ENCODE results near the gene NKTR. TPM values are rescaled to one million over a fixed set of nuclear protein-coding genes. Genes with fewer than 3 reads are reported as not detected.
"Not testable (repeated sequence)": the region's sequence is repeated elsewhere in the genome, so short reads cannot be mapped to it uniquely, and the experiment has no call there.

Gene NKTR
- 100 to 1,000 TPM in 1 of 2 experiments, 10 to 100 TPM in 1; 96.4 to 106 TPM for total RNA-seq

- POLR2A ChIA-PET, result interaction anchor here (0.6 to 1.3 kb wide), 6 partner anchors 10 to 638 kb away, joined by 3 to 13 read pairs (median 4); partner anchors contain the start of genes SEC22C and SS18L2
- Mint-ChIP-seq H3K9me3 (peaks cover 5% of the 10 kb centered on the region), H3K27ac (peak within 1 kb of the TSS; percentile 98), H3K36me3 (ENCODE audit: low read depth) (peaks cover 46% of the 10 kb centered on the region), H3K4me1 (peaks cover 31% of the 10 kb centered on the region), H3K4me3 (peak within 1 kb of the TSS; percentile 91), H3K27me3 (no peaks in the 10 kb centered on the region)
- DNase-seq, result peak; percentile 100
- CTCF ChIA-PET, result interaction anchor here (0.6 to 3.8 kb wide), 8 partner anchors 9 to 117 kb away, joined by 3 to 14 read pairs (median 4); partner anchors contain the start of genes SEC22C and SS18L2
Measured at GRCh38 chr3:42600111-42600957, at the start of gene NKTR. NKTR (plus strand) TSS chr3:42600686; CDS start chr3:42601007, 321 bp downstream.

- Mint-ChIP-seq H3K27ac (peak overlapping the region; percentile 28), H3K4me3 (no peak overlapping the region), H3K27me3 (no peaks in the 10 kb centered on the region), H3K9me3 (no peaks in the 10 kb centered on the region), H3K36me3 (ENCODE audit: low read depth) (peaks cover 48% of the 10 kb centered on the region), H3K4me1 (peaks cover 36% of the 10 kb centered on the region)
- DNase-seq, result no peak
- POLR2A ChIA-PET, result no interaction called here
- CTCF ChIA-PET, result no interaction called here
Measured at GRCh38 chr3:42552830-42553229, 47.7 kb upstream of the NKTR start.

DNA sequence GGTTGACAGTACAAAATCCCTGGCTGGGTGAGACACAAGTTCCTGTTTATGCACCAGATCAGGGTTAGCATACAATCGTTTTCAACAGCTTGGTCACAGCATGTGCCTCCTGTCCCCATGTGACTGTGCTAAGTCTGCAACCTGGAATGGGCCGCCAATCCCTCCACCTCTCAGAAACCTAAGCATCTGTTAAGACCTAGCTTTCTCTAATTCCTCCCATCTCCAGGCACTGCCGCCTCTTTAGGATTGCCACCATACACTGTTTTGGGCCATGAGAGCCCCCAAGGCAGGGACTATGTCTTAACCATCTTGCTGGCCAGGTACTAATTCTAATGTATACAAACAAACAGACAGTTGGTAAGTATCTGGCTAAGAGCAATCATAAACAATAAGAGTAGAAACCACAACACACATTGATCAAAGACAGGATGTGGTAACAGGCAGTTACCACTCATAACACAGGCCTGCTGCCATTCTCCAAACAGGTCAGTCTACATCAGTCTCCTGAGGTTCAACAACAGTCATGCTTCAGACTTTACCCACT is 44.3 kb upstream of the NKTR start:
- H3K9me3 Mint-ChIP-seq, result no peaks in the 10 kb centered on the region
- ChIA-PET POLR2A (no interaction called here), CTCF (interaction anchor here (0.6 kb wide), 1 partner anchor 11 kb away, joined by 3 read pairs; no protein-coding TSS in a partner anchor)
- H3K36me3 Mint-ChIP-seq (ENCODE audit: low read depth), result peaks cover 59% of the 10 kb centered on the region
- H3K4me3 Mint-ChIP-seq, result peak overlapping the region; percentile 47
- peak overlapping the region; percentile 96 for H3K27ac Mint-ChIP-seq
- H3K4me1 Mint-ChIP-seq, result peaks cover 36% of the 10 kb centered on the region
- DNase-seq, result peak; percentile 75
- no peaks in the 10 kb centered on the region for H3K27me3 Mint-ChIP-seq

DNA sequence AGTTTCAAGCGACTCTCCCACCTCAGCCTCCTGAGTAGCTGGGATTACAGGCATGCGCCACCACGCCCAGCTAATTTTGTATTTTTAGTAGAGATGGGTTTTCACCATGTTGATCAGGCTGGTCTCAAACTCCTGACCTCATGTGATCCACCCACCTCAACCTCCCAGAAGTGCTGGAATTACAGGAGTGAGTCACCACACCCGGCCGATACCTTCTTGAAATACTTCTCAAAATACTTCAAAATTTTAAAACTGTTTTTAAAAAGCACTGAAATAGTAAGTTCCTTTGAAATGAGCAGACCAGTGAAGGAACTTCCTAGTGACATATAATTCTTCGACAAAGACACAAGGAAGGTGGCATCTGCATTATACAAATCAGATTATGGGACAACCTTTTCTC is 43.7 kb upstream of the NKTR start:
- DNase-seq, POLR2A ChIA-PET, H3K9me3 Mint-ChIP-seq, H3K27me3 Mint-ChIP-seq: not testable (repeated sequence)
- CTCF ChIA-PET, result interaction anchor here (0.6 kb wide), 1 partner anchor 10 kb away, joined by 3 read pairs; no protein-coding TSS in a partner anchor
- H3K27ac Mint-ChIP-seq, result peak overlapping the region; percentile 96
- H3K4me1 Mint-ChIP-seq, result peaks cover 36% of the 10 kb centered on the region
- peak overlapping the region; percentile 47 for H3K4me3 Mint-ChIP-seq
- H3K36me3 Mint-ChIP-seq (ENCODE audit: low read depth), result peaks cover 62% of the 10 kb centered on the region

DNA sequence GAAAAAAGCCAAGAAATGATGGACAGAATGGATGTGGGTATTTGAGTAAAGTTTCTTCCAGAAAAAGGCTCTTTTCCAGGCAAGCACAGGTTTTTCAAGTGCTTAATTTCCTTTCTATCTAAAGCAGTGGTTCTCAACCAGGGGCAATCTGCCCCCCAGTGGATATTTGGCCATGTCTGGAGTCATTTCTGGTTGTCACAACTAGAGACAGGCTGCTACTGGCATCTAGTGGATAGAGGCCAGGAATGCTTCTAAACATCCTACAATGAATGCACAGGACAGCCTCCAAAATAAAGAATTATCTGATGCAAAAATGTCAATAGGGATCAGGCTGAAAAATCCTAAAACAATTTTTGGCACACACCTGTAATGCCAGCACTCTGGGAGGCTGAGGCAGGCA is 42.6 kb upstream of the NKTR start:
- Mint-ChIP-seq H3K9me3 (no peaks in the 10 kb centered on the region), H3K36me3 (ENCODE audit: low read depth) (peaks cover 62% of the 10 kb centered on the region), H3K4me3 (no peak overlapping the region), H3K4me1 (peaks cover 36% of the 10 kb centered on the region), H3K27ac (peak overlapping the region; percentile 62), H3K27me3 (no peaks in the 10 kb centered on the region)
- CTCF ChIA-PET, result interaction anchor here (0.7 to 0.8 kb wide), 2 partner anchors 10 to 246 kb away, joined by 5 to 6 read pairs; partner anchors contain the start of gene HIGD1A
- peak; percentile 62 for DNase-seq
- POLR2A ChIA-PET, result no interaction called here

DNA sequence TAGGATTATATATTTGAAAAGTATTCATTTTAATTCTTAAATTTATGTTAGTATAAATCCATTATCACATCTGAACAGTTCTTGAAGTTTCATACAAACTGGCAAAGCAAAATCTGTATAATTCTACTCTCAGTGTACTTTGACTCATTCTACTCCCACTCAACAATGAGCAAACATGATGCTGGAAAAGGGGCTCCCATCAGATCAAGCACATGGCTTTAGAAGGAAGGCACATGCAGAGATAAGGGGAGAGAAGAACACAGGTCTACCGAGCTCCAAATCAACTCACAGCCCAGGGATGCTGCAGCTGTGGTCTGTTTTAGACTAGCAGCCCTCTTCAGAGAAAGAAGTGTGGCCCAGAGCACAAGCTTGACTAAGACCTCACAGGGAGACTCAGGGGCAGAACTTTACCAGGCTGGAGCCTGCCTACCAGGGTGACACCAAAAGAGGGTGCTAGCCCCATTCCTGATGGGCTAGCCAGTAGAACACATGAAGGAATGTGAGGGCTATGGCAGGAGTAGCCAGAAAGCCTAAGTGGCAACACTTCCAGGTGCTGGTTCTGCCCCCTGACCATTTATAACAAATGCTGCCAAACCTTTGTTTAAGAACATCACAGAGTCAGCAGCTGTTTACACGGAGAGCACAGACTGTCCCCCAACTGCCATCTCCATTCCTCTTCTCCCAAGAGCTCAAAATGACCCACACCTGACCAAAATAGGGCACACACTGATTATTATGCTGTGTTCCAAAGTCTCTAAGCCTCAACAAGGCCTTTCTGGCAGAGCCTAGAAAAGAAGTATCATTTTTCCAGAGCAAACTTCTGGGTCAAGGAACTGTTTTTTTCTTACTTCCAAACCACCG is 38.2 kb upstream of the NKTR start:
- Mint-ChIP-seq H3K27ac (peak overlapping the region; percentile 63), H3K4me3 (no peak overlapping the region), H3K27me3 (no peaks in the 10 kb centered on the region), H3K9me3 (no peaks in the 10 kb centered on the region), H3K36me3 (ENCODE audit: low read depth) (peaks cover 54% of the 10 kb centered on the region), H3K4me1 (peaks cover 9% of the 10 kb centered on the region)
- POLR2A ChIA-PET, result interaction anchor here (1.4 kb wide), 1 partner anchor 19 kb away, joined by 3 read pairs; the partner anchor contains the start of gene SEC22C
- DNase-seq, result no peak
- CTCF ChIA-PET, result interaction anchor here (0.6 to 1.0 kb wide), 2 partner anchors 10 to 101 kb away, joined by 3 read pairs; no protein-coding TSS in a partner anchor

- H3K36me3 Mint-ChIP-seq (ENCODE audit: low read depth), result peaks cover 62% of the 10 kb centered on the region
- peaks cover 8% of the 10 kb centered on the region for H3K9me3 Mint-ChIP-seq
- DNase-seq, result no peak
- peaks cover 24% of the 10 kb centered on the region for H3K4me1 Mint-ChIP-seq
- H3K27ac Mint-ChIP-seq, result no peak overlapping the region
- ChIA-PET CTCF (no interaction called here), POLR2A (no interaction called here)
- H3K27me3 Mint-ChIP-seq, result no peaks in the 10 kb centered on the region
- H3K4me3 Mint-ChIP-seq, result no peak overlapping the region
Measured at GRCh38 chr3:42569593-42570142, 30.8 kb upstream of the NKTR start.

- CTCF ChIA-PET, result interaction anchor here (0.6 to 0.7 kb wide), 2 partner anchors 10 to 563 kb away, joined by 3 to 7 read pairs; no protein-coding TSS in a partner anchor
- peaks cover 34% of the 10 kb centered on the region for H3K4me1 Mint-ChIP-seq
- no peaks in the 10 kb centered on the region for H3K27me3 Mint-ChIP-seq
- no peak overlapping the region for H3K4me3 Mint-ChIP-seq
- POLR2A ChIA-PET, result no interaction called here
- DNase-seq, result no peak
- H3K36me3 Mint-ChIP-seq (ENCODE audit: low read depth), result peaks cover 69% of the 10 kb centered on the region
- peaks cover 19% of the 10 kb centered on the region for H3K9me3 Mint-ChIP-seq
- H3K27ac Mint-ChIP-seq, result no peak overlapping the region
Measured at GRCh38 chr3:42572278-42572677, 28.2 kb upstream of the NKTR start.

- H3K4me1 Mint-ChIP-seq, result peaks cover 40% of the 10 kb centered on the region
- H3K27me3 Mint-ChIP-seq, result no peaks in the 10 kb centered on the region
- no peak overlapping the region for H3K4me3 Mint-ChIP-seq
- H3K9me3 Mint-ChIP-seq, result peaks cover 19% of the 10 kb centered on the region
- no peak overlapping the region for H3K27ac Mint-ChIP-seq
- CTCF ChIA-PET, result interaction anchor here (0.6 kb wide), 1 partner anchor 189 kb away, joined by 3 read pairs; no protein-coding TSS in a partner anchor
- H3K36me3 Mint-ChIP-seq (ENCODE audit: low read depth), result peaks cover 63% of the 10 kb centered on the region
- POLR2A ChIA-PET, result no interaction called here
- no peak for DNase-seq
Measured at GRCh38 chr3:42575137-42575741, 25.2 kb upstream of the NKTR start.

GRCh38 chr3:42578054-42578453 is 22.4 kb upstream of the NKTR start:
- ChIA-PET POLR2A (no interaction called here), CTCF (interaction anchor here (1.1 kb wide), 1 partner anchor 12 kb away, joined by 4 read pairs; the partner anchor contains the start of gene SS18L2)
- Mint-ChIP-seq H3K9me3 (peaks cover 19% of the 10 kb centered on the region), H3K4me1 (peaks cover 50% of the 10 kb centered on the region), H3K27me3 (no peaks in the 10 kb centered on the region), H3K4me3 (no peak overlapping the region), H3K36me3 (ENCODE audit: low read depth) (peaks cover 55% of the 10 kb centered on the region), H3K27ac (no peak overlapping the region)
- no peak for DNase-seq

DNA sequence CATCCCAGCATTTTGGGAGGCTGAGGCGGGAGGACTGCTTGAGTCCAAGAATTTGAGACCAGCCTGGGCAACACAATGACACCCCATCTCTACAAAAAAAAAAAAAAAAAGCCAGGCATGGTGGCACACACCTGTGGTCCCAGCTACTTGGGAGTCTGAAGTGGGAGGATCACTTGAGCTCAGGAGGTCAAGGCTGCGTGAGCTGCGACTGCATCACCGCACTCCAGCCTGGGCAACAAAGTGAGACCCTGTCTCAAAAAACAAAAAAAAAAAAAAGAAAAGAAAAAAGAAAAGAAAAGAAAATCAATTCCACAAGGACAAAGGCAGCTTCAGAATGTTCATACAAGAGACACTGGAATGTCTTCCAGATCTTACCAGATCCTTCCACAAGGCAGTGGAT is 21.1 kb upstream of the NKTR start:
- POLR2A ChIA-PET, H3K27me3 Mint-ChIP-seq, H3K4me3 Mint-ChIP-seq, H3K27ac Mint-ChIP-seq, DNase-seq: not testable (repeated sequence)
- peaks cover 13% of the 10 kb centered on the region for H3K9me3 Mint-ChIP-seq
- CTCF ChIA-PET, result interaction anchor here (1.1 kb wide), 1 partner anchor 11 kb away, joined by 4 read pairs; the partner anchor contains the start of gene SS18L2
- peaks cover 46% of the 10 kb centered on the region for H3K36me3 Mint-ChIP-seq (ENCODE audit: low read depth)
- peaks cover 58% of the 10 kb centered on the region for H3K4me1 Mint-ChIP-seq

GRCh38 chr3:42581400-42581708 is 19.1 kb upstream of the NKTR start:
- H3K27ac Mint-ChIP-seq, result peak overlapping the region; percentile 76
- DNase-seq, result no peak
- peak overlapping the region; percentile 84 for H3K4me3 Mint-ChIP-seq
- ChIA-PET POLR2A (interaction anchor here (1.0 kb wide), 1 partner anchor 19 kb away, joined by 3 read pairs; no protein-coding TSS in a partner anchor), CTCF (interaction anchor here (1.3 to 2.7 kb wide), 3 partner anchors 20 to 163 kb away, joined by 3 to 14 read pairs (median 3); partner anchors contain the start of gene NKTR)
- peaks cover 63% of the 10 kb centered on the region for H3K4me1 Mint-ChIP-seq
- H3K9me3 Mint-ChIP-seq, result no peaks in the 10 kb centered on the region
- peaks cover 39% of the 10 kb centered on the region for H3K36me3 Mint-ChIP-seq (ENCODE audit: low read depth)
- no peaks in the 10 kb centered on the region for H3K27me3 Mint-ChIP-seq
